ENCODE measurements around the gene RNF149. TPM values are rescaled to one million over a fixed set of nuclear protein-coding genes. Genes with fewer than 3 reads are reported as not detected.

The RNF149 gene
- total RNA-seq, 1 donor from 2014 or later = 48.3 TPM

Other genes starting within 250 kb of the RNF149 start
- gene TBC1D8, start 157.3 kb downstream of the RNF149 start, total RNA-seq = 3.5 and 4.7 TPM in 2 replicates
- 50.8 and 59.7 TPM in 2 replicates for gene CNOT11, start 55.8 kb downstream of the RNF149 start, total RNA-seq
- gene CREG2, start 78.8 kb upstream of the RNF149 start, total RNA-seq = not detected in 2 replicates
- not detected in 2 replicates for gene RFX8, start 166.4 kb upstream of the RNF149 start, total RNA-seq

All from activated B cell treated with CpG ODN at 0.5 μM for 24 hours (primary cell).